GM21717 (cell line): ENCODE results near the gene ARHGAP25.

Experiments used
- ATAC-seq: cut with Tn5 transposase; IDR thresholded peaks from one replicate; pipeline ENCODE4 v1.9.1; 2021; ENCODE audit warnings: mild to moderate bottlenecking, moderate library complexity; ENCODE audit not compliant: unreplicated experiment

The ARHGAP25 gene

DNA sequence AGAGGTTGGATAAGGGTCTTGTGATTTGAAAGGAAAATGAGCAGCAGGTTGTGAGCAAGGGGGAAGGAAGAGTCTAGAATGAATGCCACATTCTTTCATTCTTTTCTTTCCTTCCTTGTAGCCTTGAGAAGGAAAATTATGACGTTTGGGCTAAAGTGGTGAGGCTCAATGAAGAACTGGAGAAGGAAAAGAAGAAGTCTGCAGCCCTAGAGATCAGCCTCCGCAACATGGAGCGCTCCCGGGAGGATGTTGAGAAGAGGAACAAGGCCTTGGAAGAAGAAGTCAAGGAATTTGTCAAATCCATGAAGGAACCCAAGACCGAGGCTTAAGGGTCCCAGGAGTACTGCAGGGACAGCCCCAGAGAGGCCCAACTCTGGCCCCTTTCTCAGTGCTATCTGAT is 91.3 kb downstream of the ARHGAP25 start:
- no peak for ATAC-seq

DNA sequence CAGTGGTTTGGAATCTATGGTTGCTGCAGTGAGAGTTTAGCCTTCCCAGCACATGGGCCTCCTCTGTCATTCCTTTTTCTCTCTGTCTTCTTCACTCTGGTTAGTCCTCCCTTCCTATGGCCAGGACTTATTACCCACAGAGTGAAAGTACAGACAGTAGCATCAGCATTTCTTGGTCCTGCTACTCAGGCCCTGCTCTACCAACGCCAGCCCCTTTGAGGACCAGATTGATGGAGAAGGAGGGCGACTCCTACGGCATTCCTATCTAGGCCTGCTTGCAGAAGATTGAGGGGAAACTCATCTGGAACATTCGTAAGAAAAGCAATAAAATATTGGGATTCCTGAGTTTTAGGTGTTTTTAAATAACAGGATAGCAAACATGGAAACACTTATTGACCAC is 93.1 kb downstream of the ARHGAP25 start:
- no peak for ATAC-seq

DNA sequence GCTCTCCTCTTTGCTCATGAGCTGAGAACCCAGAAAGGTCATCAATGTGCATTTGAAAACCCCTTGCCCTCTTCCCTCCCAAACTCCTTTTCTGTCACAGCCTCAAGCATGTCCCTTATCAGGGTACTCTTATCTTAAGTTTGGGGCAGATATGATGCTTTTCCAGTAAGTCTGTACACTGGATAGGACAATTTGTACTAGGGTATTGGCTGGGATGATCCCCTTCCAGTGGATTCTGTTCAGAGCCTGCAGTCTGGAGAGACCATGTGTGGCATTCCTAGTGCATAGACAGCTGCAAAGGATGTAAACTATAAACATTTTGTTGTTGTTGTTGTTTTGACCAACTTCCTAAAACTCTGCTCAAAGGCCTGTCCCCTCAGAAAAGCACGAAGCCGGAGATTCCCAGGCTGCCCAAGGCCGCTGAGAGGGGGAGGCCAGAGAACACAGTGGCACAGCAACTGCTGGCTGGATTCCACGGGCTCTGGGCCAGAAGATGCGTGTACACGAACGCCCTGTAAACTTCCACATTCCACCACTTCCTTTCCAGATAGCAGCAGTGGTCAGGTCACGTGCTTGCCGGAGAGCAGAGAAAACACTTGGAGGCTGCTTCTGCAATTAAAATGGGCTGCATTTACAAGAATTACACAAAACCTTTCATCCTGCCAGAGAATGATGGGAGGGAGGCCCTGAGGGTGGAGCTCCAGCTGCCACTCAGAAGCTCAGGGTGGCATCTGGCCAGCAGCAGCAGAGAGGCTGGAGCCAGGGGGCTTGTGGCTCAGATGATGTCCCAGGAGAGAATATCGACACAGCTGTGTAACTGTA is 94.5 kb downstream of the ARHGAP25 start:
- no peak for ATAC-seq

DNA sequence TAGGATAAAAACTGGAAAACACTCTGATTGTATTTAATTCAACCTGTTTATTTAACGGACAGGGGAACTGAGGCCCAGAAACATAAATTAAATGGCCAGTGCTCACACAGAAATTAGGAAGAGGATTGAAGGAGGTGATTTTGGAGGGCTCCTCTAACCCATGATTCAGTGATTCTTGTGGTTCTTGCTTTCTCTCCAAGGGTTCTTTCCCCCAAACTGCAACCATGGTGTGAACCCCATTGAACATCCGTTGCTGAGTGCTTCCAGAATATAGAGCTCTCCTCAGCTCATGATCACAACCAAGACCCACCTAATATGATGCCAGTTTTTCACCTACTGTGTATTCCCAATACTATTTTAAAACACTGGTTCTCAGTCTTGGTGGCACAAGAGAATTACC is 95.1 kb downstream of the ARHGAP25 start:
- no peak for ATAC-seq

DNA sequence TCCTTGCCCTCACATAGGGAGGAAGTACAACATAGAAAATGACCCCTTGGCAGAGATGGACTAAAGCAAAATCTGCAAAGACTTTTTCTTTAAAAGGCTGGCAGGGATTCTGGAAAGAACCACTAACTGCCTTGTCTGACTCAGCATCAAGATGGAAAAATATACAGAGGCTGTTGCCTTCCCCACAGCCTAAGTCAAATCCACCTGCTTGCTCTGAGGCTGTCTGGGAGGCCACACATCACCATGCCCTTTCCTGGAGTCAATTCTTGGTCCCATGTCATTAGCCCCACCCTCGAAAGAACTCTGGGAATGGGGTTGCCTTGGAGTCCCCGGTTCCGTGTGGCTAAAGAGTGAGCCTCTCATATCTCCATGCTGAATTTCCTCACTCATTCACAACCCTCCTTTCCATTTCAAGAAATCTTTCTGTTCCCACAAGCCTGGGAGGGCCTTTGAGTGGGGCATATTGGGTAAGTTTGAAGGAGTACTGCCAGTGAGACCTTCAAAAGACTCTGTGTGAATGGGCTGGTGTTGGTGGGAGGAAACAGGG is 97.1 kb downstream of the ARHGAP25 start:
- no peak for ATAC-seq

DNA sequence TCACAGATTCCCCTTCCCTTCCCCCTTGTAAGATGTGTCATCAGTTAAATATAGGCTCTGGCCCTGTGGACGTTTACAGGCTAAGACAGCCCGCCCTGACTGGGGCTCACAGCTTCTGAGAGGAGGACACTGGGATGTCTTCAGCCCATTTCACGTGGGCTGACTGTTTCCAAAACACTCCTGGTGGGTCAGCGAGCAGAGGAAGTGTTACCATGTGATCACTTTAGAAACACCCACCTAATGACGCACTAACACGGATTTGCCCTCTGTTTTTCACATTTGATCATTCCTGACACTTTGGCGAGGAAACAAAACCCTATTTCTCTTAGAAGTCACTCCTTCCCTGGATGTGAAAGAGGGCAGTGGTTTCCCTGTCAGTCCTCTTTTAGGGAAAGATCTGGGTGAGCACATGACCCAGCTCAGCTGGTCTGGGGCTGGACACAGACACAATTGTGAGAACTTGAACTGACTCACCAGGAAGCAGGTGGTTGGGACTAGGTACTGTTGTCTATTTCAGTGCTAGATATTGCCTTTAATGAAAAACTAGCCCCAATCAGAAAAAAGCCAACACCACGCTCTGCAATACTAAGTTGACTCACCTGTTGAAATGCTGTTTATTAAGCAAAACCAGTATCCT is 97.7 kb downstream of the ARHGAP25 start:
- peak; percentile 71 for ATAC-seq

DNA sequence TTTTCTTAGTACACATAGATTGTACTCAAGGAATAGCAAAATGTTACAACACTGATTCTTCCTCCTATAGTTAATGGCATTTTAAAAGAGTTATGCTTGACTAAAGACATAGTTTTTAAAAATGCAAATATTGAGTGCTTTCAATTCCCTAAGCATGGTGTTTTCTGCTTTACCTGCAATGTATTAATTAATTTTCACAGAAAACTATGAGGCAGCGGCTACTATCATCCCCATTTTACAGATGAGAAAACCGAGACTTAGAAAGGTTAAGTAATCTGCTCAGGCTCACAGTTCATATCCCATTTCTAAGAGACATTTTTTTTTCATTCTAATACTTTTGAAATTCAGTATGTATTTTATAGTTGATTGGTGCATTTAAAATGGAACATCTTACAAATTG is 98.6 kb downstream of the ARHGAP25 start:
- ATAC-seq = no peak

DNA sequence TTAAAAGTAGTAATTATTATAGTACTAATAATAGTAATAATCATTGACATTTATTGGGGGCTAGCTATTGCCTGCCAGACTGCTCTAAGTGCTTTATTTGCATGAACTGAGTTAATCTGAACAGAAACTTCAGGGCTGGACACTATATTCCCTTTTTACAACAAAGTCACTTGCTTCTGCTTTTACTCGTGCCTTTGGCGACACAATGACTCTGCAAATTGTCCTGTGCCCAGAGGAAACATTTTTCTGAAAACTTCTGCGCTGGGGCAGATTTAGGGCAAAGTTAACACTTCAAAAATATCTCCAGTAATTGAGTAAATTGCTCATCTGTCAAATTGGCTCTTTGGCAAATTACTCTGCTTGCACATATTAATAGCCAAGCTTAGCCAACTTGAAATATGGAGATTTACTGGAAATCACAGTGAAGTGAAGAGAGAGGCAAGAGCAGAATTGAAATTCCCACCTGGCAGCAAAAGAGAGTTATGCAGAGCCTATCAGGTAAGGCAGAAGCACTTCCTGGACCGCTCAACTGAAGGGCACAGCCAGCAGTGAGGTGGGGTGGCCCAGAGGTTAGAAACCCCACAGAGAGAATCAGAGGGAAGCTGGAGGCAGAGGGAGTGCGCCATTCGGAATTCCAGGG is 100.2 kb downstream of the ARHGAP25 start:
- no peak for ATAC-seq

DNA sequence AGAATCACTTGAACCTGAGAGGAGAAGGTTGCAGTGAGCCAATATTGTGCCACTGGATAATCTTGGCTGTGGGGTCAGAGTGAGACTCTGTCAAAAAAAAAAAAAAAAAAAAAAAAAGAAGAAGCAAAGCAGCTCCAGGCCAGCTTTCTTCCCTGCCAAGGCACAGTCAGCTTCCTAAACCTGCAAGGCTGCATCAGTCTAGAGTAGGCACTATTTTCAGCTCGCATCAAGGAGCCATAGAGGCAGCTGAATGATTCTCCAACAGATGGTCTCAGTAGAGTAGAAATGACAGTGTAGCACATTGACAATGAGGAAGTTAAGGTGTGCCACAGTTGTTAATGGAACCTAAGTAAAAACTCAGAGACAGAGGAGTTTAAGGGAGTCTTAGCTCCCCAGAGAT is 101.0 kb downstream of the ARHGAP25 start:
- ATAC-seq = no peak

DNA sequence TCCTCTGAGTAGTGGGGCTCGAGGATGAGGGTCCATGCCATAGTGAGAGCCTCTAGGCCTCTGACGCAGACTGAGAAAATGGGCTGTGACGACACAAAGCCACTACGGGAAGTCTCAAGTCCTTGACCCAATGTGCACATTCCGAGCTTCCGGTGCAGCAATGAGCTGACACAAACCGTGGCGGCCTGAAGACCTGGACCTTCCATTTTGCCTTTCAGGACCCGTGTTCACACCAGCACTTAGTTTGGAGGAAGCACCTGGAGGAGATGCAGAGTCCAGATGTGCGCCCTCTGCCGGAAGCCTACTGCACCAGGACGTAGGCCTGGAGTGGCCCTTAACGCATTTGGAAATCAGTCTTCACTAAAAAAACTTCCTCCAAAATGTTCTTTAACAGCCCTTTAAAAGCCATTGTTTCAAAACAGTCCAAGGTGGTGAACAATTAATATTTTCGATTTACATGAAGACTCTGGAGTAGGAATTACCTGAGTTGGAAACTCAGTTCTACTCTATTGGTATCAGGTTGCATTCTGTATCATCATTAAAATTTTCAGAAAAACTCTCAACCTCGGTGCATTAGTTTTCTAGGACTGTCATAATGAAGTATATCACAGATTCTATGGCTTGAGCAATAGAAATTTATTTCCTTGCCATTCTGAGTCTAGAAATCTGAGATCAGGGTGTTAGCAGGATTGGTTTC is 102.7 kb downstream of the ARHGAP25 start:
- ATAC-seq = no peak

DNA sequence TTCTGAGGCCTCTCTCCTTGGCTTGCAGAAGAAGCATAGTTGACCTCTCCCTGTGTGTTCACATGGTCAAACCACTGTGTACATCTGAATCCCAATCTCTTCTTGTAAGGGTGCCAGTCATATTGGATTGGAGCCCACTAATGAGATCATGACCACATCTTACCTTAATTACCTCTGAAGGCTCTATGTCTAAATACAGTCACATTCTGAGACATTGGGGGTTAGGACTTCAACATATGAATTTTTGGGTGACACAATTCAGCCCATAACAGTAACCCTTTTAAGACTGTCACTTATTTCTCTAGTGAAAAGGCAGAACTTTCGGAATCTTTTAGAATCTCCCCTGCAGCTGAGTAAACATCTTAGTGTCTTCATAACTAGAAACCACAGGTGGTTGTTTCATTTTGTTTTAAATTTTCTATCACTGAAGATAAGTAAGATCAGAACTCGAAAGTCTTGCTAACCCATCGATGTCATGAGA is 103.3 kb downstream of the ARHGAP25 start:
- peak; percentile 69 for ATAC-seq

DNA sequence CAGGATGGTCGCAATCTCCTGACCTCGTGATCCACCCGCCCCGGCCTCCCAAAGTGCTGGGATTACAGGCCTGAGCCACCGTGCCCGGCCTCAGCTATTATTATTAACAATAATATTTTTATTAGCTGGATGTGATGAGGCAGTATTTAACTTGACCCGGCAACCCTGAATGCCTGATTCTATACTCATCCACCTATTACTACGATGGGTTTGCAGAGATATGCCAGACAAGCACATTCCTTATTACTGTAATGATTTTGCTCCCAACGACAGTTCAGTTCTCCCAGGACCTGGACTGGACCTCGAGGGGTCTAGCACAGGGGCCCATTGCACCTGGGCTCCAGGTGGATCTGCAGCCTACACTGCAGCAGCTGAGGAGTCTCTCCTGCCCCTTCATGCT is 104.0 kb downstream of the ARHGAP25 start:
- ATAC-seq = no peak

DNA sequence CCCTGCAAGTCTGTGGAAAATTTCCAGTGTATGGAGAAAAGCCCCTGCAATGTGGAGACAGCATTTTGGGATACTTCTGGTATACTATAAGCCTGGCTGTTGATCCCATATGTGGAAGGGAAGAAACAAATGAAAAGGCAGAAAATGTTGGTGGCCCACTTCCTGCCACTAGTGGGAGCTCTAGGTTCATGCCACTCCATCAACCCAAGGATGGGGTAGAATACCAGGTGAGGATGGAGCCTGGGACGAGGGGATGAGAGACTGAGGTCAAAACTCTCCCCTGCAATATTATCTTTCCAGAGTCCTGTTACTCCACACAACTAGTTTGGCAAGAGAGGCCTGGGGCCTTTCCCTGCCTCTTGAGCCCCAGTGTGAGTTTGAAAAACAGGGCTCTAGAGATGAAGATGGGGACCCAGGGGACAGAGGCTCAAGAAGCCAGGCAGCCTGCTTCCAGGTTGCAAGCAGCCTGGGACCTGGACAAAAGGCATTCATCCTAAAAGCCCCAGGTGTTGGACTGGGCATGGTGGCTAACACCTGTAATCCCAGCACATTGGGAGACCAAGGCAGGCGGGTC is 104.7 kb downstream of the ARHGAP25 start:
- ATAC-seq = no peak

DNA sequence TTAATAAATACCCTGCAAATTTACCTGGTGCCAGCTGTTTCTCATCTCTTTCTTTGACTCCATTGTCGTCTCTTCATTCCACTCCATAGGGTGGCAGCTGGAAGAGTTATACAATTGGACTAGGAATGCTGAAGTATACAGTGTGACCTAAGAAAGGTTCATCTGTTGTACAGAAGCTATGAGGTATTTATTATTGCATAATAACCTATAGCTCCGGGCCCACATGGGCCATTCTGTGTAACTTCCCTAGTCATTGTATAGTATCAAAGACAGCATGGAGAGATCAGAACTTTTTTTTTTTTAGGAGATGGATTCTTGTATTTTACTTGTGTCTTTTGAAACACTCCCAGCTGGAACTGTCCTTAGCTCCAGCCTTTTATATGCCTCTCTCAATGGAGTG is 110.4 kb downstream of the ARHGAP25 start:
- ATAC-seq = no peak

DNA sequence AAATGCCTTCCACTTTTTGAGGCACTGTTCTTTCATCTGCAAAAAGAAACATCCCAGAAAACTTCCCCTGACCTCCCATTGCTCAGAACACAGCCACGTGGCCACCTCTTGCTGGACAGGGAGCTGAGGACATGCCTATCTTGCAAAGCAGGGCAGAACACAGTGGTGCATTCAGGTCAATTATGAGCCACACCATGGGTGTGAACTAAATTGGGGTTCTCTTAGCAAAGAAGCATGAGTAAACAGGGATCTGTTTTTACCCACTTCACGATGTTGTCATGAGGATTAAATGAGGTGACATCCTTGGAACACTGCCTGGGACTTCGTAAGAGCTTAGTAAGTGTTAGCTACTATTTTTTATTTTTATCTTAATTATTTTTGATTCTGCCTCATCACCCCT is 111.5 kb downstream of the ARHGAP25 start:
- no peak for ATAC-seq

DNA sequence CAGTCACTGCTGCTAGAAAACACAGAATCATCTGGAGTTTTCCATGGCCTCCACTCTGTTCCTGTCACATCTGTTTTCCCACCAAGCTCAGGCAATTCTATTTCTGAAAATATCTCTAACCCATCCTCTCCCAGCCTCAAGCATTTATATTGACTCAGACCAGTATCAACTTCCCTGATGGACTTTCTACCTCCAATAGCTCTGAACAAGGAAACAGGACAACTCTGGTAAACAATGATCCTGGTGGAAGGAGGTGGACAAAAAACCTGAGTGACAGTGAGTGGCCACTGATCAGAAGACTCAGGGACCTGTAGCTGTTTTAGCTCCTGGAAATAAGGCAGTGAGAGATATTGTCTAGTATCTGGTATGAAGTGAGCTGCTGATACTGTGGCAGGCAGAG is 113.1 kb downstream of the ARHGAP25 start:
- ATAC-seq = no peak

DNA sequence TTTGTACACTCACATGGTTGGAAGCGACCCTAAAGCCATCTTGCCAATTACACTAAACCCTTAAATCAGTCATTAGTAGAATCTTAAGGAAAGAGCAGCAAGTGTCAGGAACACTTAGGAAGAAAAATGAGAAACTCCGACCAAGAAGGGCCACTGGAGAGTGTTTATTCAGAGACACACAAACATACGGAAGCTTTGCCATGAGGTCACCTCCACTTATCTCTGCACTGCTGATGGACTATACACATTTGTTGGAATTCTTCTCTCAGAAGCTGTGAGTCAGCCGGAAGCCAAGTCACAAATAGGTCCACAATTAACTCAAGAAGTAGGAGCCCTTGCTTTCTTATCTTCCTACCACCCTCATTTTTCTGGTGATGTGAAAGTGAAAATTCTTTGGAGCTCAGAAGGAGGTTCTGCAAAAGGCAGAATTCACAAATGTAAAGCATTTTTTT is 115.0 kb downstream of the ARHGAP25 start:
- ATAC-seq = no peak

DNA sequence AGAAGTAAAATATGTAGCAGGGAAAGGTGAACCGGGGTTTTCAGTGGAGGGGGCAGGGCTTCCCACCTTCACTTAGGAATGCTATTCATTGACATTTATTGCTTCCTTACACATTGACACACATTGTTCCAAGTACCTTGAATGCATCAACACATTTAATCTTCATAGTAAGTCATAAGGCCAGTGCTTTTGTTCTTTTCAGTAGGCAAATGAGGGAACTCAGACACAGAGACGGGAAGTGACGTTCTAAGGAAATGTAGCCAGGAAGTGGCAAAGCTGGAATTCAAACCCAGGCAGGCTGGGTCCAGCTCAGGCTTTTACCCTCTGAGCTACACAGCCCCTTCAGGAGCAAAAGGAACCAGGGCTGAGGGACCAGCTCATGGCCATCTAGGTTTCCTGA is 115.9 kb downstream of the ARHGAP25 start:
- ATAC-seq = no peak

DNA sequence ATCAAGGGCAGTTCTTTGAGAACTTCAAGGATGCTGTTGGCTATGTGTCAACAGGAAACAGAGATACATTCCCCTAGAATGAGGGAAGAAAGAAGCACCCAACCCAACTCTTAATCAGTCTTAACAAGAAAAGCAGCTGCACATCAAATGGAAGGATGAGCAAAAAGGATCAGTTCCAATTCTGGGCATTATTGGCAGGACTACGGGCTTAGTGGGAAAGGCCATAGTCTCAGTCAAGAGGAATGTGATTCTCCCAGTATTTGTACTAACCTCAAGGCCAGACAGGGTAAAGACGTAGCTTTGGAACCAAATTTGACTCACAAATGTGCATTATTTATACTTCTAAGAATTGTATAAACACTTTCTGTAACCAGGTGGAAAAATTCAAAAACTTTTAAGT is 118.4 kb downstream of the ARHGAP25 start:
- ATAC-seq = no peak

DNA sequence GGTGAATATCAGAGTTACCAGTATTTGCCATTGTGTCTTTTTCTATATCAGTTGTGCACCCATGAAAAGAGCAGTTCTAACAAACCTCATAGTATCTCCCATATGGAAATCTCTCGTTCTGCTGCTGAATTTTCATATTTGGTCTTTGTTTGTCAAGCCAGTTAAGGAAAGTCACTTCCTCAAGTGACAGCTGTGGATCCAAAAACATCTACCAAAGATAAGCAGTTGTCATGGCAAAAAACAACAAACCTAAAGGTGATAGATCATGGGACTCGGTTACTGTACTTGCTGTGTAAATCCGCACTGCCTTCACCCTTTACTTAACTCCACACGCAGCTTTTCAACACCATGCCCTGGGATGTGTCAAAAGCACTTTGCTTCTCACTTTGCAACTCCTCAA is 119.3 kb downstream of the ARHGAP25 start:
- ATAC-seq = no peak

DNA sequence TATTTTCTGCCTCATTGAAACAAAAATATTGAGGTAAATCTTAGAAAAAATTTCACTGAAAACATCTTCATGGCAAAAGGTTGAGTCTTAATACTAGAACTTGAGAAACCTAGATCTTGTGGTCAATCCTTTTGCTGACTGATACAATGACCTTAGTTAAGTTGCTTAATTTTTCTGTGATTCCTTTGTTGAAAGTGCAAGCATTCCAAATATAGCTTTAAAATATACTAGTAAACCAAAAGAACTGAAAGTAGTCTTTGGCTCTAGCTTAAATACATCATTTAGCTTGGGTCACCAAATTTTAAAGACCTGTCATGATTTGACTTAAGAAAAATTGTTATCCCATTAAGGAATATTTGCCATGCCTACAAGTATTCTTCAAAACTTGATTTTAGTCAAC is 119.9 kb downstream of the ARHGAP25 start:
- ATAC-seq = no peak
